ENCODE measurements around the gene TPSG1.
"Not testable (repeated sequence)": the region's sequence is repeated elsewhere in the genome, so short reads cannot be mapped to it uniquely, and the experiment has no call there.

The TPSG1 gene

DNA sequence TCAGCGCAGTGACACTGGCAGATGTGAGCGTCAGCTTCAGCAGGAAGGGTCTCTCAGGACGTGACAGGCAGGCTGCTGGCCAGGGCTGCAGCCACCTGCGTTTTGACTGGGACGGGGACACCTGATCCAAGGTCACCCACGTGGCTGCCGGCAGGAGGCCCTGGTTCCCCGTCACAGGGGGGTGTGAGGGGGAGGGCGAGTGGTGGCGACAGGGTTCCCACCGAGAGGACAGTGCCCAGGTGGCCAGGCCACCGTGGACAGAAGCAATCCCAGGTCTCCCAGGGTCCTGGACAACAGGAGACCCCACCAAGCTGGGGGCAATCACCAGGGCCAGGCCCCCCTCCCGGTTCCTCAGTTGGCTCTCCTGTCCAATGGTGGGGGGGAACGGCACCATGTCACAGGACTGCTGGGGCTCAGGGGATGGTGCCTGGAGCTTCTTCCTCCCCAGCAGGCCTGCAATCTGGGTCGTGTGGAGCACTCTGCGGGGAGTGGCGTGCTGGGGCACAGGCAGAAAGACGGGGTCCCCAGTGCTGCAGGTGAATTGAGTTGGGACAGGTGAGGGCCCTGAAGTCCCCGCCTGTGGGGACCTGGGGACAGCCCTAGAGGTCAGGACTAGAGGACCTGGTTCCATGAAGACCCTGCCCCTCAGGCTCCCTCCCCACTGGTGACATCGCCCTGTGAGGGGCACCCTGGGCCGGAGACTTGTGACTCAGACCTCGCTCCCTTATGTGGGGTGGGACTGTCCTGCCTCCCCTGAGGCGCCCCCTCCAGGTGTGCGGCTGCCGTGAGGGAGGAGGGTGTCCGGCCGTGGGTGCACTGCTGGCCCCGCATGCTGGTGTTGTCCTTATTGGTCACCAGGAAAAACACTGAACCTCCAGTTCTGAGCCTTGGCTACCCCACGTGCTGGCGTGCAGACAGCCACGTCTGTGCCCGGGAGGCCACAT, 19.1 kb upstream of the TPSG1 start:
- H3K27me3 ChIP-seq (ENCODE audit: control insufficient read depth, insufficient read depth, low read length, poor library complexity, severe bottlenecking), result peaks cover 30% of the 10 kb centered on the region
- not testable (repeated sequence) for H3K36me3 ChIP-seq (ENCODE audit: control insufficient read depth, insufficient read depth, low read length); H3K4me3 ChIP-seq (ENCODE audit: insufficient read depth, low read depth, low read length); H3K4me1 ChIP-seq (ENCODE audit: control insufficient read depth, insufficient read depth, low read length); H3K27ac ChIP-seq (ENCODE audit: insufficient read depth, low read depth, low read length, poor library complexity, severe bottlenecking); H3K9me3 ChIP-seq (ENCODE audit: control insufficient read depth, low read length)
- WGBS, 2 experiments, result 83 to 87% methylated on average over 30 to 31 of the region's 32 CpGs

DNA sequence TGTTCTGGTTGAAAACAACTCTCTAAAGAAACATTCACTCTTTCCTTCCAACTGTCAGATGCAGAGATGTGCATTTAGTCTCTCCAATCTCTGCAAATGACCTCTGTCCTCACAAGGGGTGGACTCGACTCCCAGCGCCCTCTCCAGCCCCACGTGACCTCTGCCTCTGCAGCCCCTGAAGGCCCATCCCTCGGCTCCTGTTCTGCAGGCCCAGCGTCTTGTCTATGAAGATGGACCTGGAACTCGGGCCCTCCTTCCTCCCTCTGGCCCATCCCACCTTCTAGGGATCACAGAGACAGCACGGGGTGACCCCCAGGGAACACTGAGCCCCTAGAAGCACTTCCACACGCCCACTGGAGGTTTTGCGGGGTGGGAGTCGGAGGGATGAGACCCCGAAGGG, 18.3 kb upstream of the TPSG1 start:
- H3K4me3 ChIP-seq (ENCODE audit: insufficient read depth, low read depth, low read length); H3K9me3 ChIP-seq (ENCODE audit: control insufficient read depth, low read length); H3K27ac ChIP-seq (ENCODE audit: insufficient read depth, low read depth, low read length, poor library complexity, severe bottlenecking); H3K36me3 ChIP-seq (ENCODE audit: control insufficient read depth, insufficient read depth, low read length); H3K4me1 ChIP-seq (ENCODE audit: control insufficient read depth, insufficient read depth, low read length): not testable (repeated sequence)
- H3K27me3 ChIP-seq (ENCODE audit: control insufficient read depth, insufficient read depth, low read length, poor library complexity, severe bottlenecking), result peaks cover 30% of the 10 kb centered on the region
- whole genome bisulfite sequencing, 2 experiments, result 74 to 78% methylated on average over 6 of the region's 11 CpGs

DNA sequence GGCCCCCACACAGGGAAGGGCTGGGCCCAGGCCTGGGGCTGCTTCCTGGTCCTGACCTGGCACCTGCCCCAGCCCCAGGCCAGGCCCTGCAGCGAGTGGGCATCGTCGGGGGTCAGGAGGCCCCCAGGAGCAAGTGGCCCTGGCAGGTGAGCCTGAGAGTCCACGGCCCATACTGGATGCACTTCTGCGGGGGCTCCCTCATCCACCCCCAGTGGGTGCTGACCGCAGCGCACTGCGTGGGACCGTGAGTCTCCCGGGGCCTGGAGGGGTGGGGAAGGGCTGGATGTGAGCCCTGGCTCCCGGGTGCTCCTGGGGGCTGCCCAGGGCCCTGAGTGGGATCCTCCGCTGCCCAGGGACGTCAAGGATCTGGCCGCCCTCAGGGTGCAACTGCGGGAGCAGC, 16.0 kb upstream of the TPSG1 start:
- not testable (repeated sequence) for H3K27ac ChIP-seq (ENCODE audit: insufficient read depth, low read depth, low read length, poor library complexity, severe bottlenecking); H3K4me3 ChIP-seq (ENCODE audit: insufficient read depth, low read depth, low read length); H3K36me3 ChIP-seq (ENCODE audit: control insufficient read depth, insufficient read depth, low read length); H3K27me3 ChIP-seq (ENCODE audit: control insufficient read depth, insufficient read depth, low read length, poor library complexity, severe bottlenecking); H3K4me1 ChIP-seq (ENCODE audit: control insufficient read depth, insufficient read depth, low read length); H3K9me3 ChIP-seq (ENCODE audit: control insufficient read depth, low read length)
- WGBS, 2 experiments, result 95 to 96% methylated on average over 10 of the region's 15 CpGs

DNA sequence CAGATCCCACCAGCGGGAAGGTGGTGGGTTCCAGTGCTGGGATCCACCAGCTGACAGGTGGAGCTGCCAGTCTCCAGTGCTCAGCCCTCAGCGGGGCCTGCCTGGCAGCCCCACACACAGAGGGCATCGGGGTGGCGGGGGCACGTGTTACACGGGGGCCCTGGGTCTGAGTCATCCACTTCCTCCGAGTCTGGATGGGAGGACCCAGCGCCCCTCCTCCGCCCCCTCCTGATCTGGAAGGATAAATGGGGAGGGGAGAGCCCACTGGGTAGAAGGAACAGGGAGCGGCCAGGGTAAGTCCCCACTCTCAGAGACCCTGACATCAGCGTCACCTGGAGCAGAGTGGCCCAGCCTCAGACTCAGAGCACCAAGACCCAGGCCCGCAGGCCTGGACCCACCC, 15.4 kb upstream of the TPSG1 start, which contains the start of gene TPSAB1:
Gene TPSAB1, plus strand, starts transcription at position 270 of the 400 bp plus-strand sequence. CDS start 234 bp downstream, outside the sequence.
- not testable (repeated sequence) for H3K36me3 ChIP-seq (ENCODE audit: control insufficient read depth, insufficient read depth, low read length); H3K27ac ChIP-seq (ENCODE audit: insufficient read depth, low read depth, low read length, poor library complexity, severe bottlenecking); H3K4me1 ChIP-seq (ENCODE audit: control insufficient read depth, insufficient read depth, low read length); H3K27me3 ChIP-seq (ENCODE audit: control insufficient read depth, insufficient read depth, low read length, poor library complexity, severe bottlenecking); H3K4me3 ChIP-seq (ENCODE audit: insufficient read depth, low read depth, low read length); H3K9me3 ChIP-seq (ENCODE audit: control insufficient read depth, low read length)
- 63 to 83% methylated on average over 4 of the region's 12 CpGs for WGBS, 2 experiments

- H3K27ac ChIP-seq (ENCODE audit: insufficient read depth, low read depth, low read length, poor library complexity, severe bottlenecking); H3K9me3 ChIP-seq (ENCODE audit: control insufficient read depth, low read length); H3K36me3 ChIP-seq (ENCODE audit: control insufficient read depth, insufficient read depth, low read length); H3K4me1 ChIP-seq (ENCODE audit: control insufficient read depth, insufficient read depth, low read length); H3K4me3 ChIP-seq (ENCODE audit: insufficient read depth, low read depth, low read length); H3K27me3 ChIP-seq (ENCODE audit: control insufficient read depth, insufficient read depth, low read length, poor library complexity, severe bottlenecking): not testable (repeated sequence)
- WGBS, 2 experiments, result 88 to 91% methylated on average over 6 of the region's 9 CpGs
Observed at GRCh38 chr16:1239575-1239974, 14.5 kb upstream of the TPSG1 start.

DNA sequence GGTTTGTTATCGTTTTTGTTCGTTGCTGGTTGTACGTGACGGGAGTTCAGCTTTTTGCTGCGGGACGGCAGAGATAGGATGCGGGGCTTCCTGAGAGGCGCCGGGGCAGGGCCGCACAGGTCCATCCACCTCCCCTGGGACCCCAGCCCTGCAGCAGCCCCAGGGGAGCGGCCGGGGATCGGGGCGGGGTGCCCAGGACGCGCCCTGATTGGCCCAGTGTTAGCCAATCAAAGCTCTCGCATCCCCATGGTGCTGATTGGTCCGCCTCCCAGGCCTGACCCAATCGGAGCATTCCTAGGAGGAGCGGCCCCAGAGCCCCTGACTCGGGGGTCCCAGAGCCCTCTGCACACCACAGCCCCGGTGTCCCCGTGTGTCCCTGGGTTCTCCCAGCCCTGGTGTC, 13.8 kb upstream of the TPSG1 start:
- H3K27ac ChIP-seq (ENCODE audit: insufficient read depth, low read depth, low read length, poor library complexity, severe bottlenecking); H3K4me1 ChIP-seq (ENCODE audit: control insufficient read depth, insufficient read depth, low read length); H3K36me3 ChIP-seq (ENCODE audit: control insufficient read depth, insufficient read depth, low read length); H3K9me3 ChIP-seq (ENCODE audit: control insufficient read depth, low read length); H3K4me3 ChIP-seq (ENCODE audit: insufficient read depth, low read depth, low read length); H3K27me3 ChIP-seq (ENCODE audit: control insufficient read depth, insufficient read depth, low read length, poor library complexity, severe bottlenecking): not testable (repeated sequence)
- 90 to 93% methylated on average over 16 to 18 of the region's 23 CpGs for WGBS, 2 experiments

- H3K27me3 ChIP-seq (ENCODE audit: control insufficient read depth, insufficient read depth, low read length, poor library complexity, severe bottlenecking), result no peaks in the 10 kb centered on the region
- no peaks in the 10 kb centered on the region for H3K9me3 ChIP-seq (ENCODE audit: control insufficient read depth, low read length)
- H3K27ac ChIP-seq (ENCODE audit: insufficient read depth, low read depth, low read length, poor library complexity, severe bottlenecking), result no peak overlapping the region
- no peak overlapping the region for H3K4me3 ChIP-seq (ENCODE audit: insufficient read depth, low read depth, low read length)
- no peaks in the 10 kb centered on the region for H3K4me1 ChIP-seq (ENCODE audit: control insufficient read depth, insufficient read depth, low read length)
- no peaks in the 10 kb centered on the region for H3K36me3 ChIP-seq (ENCODE audit: control insufficient read depth, insufficient read depth, low read length)
- WGBS, 2 experiments, result 88 to 93% methylated on average over 9 of the region's 9 CpGs
Observed at GRCh38 chr16:1237990-1238389, 12.9 kb upstream of the TPSG1 start.

GRCh38 chr16:1236659-1237058, 11.6 kb upstream of the TPSG1 start:
- no CpG with 5 or more reads among the region's 29 CpGs for WGBS, 2 experiments
- H3K9me3 ChIP-seq (ENCODE audit: control insufficient read depth, low read length), result not testable (repeated sequence)

DNA sequence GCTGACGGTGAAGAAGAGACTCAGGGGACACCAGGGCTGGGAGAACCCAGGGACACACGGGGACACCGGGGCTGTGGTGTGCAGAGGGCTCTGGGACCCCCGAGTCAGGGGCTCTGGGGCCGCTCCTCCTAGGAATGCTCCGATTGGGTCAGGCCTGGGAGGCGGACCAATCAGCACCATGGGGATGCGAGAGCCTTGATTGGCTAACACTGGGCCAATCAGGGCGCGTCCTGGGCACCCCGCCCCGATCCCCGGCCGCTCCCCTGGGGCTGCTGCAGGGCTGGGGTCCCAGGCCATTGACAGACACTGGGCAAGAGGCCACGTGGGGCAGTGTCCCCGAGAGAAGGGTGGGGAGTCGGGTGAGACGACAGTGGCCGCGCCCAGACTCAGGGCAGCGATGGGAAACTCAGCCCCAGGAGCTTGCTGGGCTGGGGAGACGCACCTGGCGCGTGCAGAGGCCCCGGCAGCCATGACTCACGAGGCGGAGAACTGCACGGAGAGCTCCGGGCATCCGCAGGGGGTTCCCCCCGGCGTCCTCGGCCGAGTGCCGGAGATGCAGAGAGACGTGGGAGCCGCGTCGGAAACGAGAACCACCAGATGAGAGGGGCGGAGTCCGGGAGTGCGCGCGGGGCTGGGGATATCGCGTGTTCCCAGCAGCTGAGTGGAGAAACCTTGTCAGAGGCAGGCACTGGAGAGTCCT, 7.1 kb upstream of the TPSG1 start:
- not testable (repeated sequence) for H3K36me3 ChIP-seq (ENCODE audit: control insufficient read depth, insufficient read depth, low read length); H3K27ac ChIP-seq (ENCODE audit: insufficient read depth, low read depth, low read length, poor library complexity, severe bottlenecking); H3K4me3 ChIP-seq (ENCODE audit: insufficient read depth, low read depth, low read length); H3K9me3 ChIP-seq (ENCODE audit: control insufficient read depth, low read length); H3K27me3 ChIP-seq (ENCODE audit: control insufficient read depth, insufficient read depth, low read length, poor library complexity, severe bottlenecking); H3K4me1 ChIP-seq (ENCODE audit: control insufficient read depth, insufficient read depth, low read length)
- no CpG with 5 or more reads among the region's 47 CpGs for whole genome bisulfite sequencing, 2 experiments

More at GRCh38 chr16:1236659-1237058, 11.6 kb upstream of the TPSG1 start:
- H3K36me3 ChIP-seq (ENCODE audit: control insufficient read depth, insufficient read depth, low read length); H3K27me3 ChIP-seq (ENCODE audit: control insufficient read depth, insufficient read depth, low read length, poor library complexity, severe bottlenecking); H3K4me1 ChIP-seq (ENCODE audit: control insufficient read depth, insufficient read depth, low read length); H3K4me3 ChIP-seq (ENCODE audit: insufficient read depth, low read depth, low read length); H3K27ac ChIP-seq (ENCODE audit: insufficient read depth, low read depth, low read length, poor library complexity, severe bottlenecking): not testable (repeated sequence)

DNA sequence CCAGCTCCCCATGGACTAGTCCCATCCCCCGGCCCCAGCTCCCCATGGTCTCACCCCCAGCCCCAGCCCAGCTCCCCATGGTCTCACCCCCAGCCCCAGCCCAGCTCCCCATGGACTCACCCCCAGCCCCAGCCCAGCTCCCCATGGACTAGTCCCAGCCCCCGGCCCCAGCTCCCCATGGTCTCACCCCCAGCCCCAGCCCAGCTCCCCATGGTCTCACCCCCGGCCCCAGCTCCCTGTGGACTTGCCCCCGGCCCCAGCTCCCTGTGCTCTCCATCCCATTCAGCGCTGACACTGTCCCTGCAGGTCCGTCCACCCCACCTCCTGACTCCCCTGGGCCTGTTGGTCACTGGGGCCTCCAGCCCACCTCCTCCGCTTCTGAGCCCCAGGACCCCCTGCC, 6.2 kb upstream of the TPSG1 start:
- H3K27me3 ChIP-seq (ENCODE audit: control insufficient read depth, insufficient read depth, low read length, poor library complexity, severe bottlenecking); H3K4me1 ChIP-seq (ENCODE audit: control insufficient read depth, insufficient read depth, low read length); H3K36me3 ChIP-seq (ENCODE audit: control insufficient read depth, insufficient read depth, low read length); H3K9me3 ChIP-seq (ENCODE audit: control insufficient read depth, low read length); H3K27ac ChIP-seq (ENCODE audit: insufficient read depth, low read depth, low read length, poor library complexity, severe bottlenecking); H3K4me3 ChIP-seq (ENCODE audit: insufficient read depth, low read depth, low read length): not testable (repeated sequence)
- WGBS, 2 experiments, result 87 to 89% methylated on average over 5 to 7 of the region's 7 CpGs

Measured in ectodermal cell (in vitro differentiated cells).